DND-41 (cell line): ENCODE data around the gene HCAR2.
"Not testable (repeated sequence)": the region's sequence is repeated elsewhere in the genome, so short reads cannot be mapped to it uniquely, and the experiment has no call there.

Experiments used
- ATAC-seq: fragments of 200-7000 bp; cut with Tn5 transposase; 3 replicates; pipeline ENCODE4 v1.9.1; 2021; ENCODE audit warnings: low read depth; ENCODE audit not compliant: insufficient read depth
- DNase-seq: peaks from one replicate; pipeline ENCODE4 v3.0.0-alpha.2; 2020
- H2AFZ ChIP-seq: 2 replicates; pipeline ENCODE4 v1.6.0; 2012; ENCODE audit warnings: low read depth, low read length
- H3K27ac ChIP-seq: 2 replicates; pipeline ENCODE4 v1.5.1; 2012; ENCODE audit warnings: low read length, inconsistent platforms
- H3K27me3 ChIP-seq: fragments of 200-600 bp; sonication (generic); 2 replicates; pipeline ENCODE4 v1.6.0; 2012; ENCODE audit warnings: low read length, mild to moderate bottlenecking, inconsistent platforms; ENCODE audit not compliant: insufficient read depth, poor library complexity
- H3K36me3 ChIP-seq: 2 replicates; pipeline ENCODE4 v1.5.1; 2012; ENCODE audit warnings: low read length, inconsistent platforms; ENCODE audit not compliant: insufficient read depth
- H3K4me1 ChIP-seq: 2 replicates; pipeline ENCODE4 v1.5.1; 2012; ENCODE audit warnings: mild to moderate bottlenecking, low read length; ENCODE audit not compliant: insufficient read depth
- H3K4me2 ChIP-seq: 2 replicates; pipeline ENCODE4 v1.6.0; 2012; ENCODE audit warnings: mild to moderate bottlenecking, moderate library complexity, low read length, inconsistent platforms; ENCODE audit not compliant: insufficient read depth
- H3K4me3 ChIP-seq, 2 experiments: fragments of 200-600 bp in 1 of 2; shearing (Covaris generic) in 1 of 2; 2 replicates each; pipeline ENCODE4 v1.5.1; 2012 to 2016; ENCODE audit warnings: inconsistent platforms in 2 of 2, low read length in 2 of 2, mild to moderate bottlenecking in 2 of 2, low read depth in 1 of 2, moderate library complexity in 1 of 2
- H3K79me2 ChIP-seq: 2 replicates; pipeline ENCODE4 v1.6.0; 2012; ENCODE audit warnings: low read length, inconsistent platforms; ENCODE audit not compliant: insufficient read depth
- H3K9ac ChIP-seq: 2 replicates; pipeline ENCODE4 v1.6.0; 2012; ENCODE audit warnings: low read depth, mild to moderate bottlenecking, inconsistent platforms, low read length, moderate library complexity
- H3K9me3 ChIP-seq: 2 replicates; pipeline ENCODE4 v1.5.1; 2012; ENCODE audit warnings: low read length, moderate library complexity, mild to moderate bottlenecking, inconsistent platforms; ENCODE audit not compliant: insufficient read depth, severe bottlenecking
- H4K20me1 ChIP-seq: 2 replicates; pipeline ENCODE4 v1.6.0; 2012; ENCODE audit warnings: low read length; ENCODE audit not compliant: insufficient read depth

The HCAR2 gene

DNA sequence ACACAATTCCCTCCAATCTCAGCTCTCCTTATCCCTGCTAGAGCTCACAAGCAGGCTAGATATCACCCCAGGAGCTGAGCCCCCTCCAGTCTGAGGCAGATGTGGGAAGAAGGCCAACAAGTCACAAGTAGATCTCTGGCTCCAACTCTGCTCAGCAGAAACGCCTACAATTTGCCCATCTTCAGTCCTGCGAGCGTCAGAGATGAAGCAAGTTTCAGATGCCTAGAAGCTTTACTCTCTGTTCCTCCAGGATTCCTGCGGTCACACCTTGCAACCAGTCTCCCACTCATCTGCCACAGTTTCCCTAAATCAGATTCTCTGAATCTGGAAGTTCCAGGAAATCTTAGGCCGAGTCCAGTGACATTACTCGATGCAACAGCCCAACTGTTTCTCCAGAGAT is 12.1 kb upstream of the HCAR2 start:
- ATAC-seq, DNase-seq, H3K4me2 ChIP-seq: not testable (repeated sequence)

DNA sequence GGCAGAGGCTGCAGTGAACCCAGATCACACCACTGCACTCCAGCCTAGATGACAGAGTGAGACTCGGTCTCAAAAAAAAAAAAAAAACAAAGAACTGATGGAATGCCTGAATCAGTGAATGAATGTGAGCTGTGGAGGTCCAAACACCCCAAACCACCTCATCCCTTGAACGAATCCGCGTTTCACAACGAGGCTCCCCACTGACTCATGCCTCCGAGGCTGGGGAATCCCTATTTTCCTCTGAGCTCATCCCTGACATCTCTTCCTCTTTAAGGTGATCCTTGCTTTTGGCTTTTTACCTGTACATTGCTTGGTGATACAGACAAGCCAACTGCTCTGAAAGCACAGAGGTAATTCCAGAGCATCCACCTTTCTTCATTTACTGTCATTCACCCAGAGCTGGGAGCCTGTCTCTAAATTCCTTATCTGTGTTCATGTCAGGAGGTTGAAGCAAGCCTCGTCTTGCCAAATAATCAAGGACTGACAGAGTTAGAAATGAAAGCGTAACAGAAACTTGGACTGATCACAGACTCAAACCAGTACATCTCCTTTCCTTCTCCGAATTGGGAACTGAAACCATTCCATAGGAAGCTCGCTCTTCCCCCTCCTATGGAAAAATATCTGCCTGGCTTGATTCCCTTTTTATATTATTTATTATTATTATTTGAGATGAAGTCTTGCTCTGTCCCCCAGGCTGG is 10.5 kb upstream of the HCAR2 start:
- not testable (repeated sequence) for H4K20me1 ChIP-seq, H2AFZ ChIP-seq

More for the DNA sequence above, 12.1 kb upstream of the HCAR2 start:
- H3K9me3 ChIP-seq, H3K36me3 ChIP-seq, H3K27me3 ChIP-seq, H2AFZ ChIP-seq, H3K4me1 ChIP-seq, H4K20me1 ChIP-seq, H3K4me3 ChIP-seq, H3K9ac ChIP-seq, H3K27ac ChIP-seq, H3K79me2 ChIP-seq: not testable (repeated sequence)

DNA sequence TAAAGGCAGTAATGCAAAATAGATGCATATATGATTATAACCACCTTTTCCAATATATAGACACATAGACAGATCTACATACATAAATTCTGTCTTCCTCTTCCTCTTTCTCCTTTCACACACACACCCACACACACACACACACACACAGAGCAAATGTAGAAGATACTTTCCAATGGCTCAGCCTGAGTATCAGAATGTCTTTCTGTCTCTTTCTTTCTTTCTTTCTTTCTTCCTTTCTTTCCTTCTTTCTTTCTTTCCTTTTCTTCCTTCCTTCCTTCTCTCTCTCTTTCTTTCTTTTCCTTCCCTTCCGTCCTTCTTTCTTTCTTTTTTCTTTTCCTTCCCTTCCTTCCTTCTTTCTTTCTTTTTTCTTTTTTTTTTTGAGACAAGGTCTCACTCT is 8.1 kb upstream of the HCAR2 start:
- not testable (repeated sequence) for H3K4me1 ChIP-seq, DNase-seq, H3K4me2 ChIP-seq, H2AFZ ChIP-seq, H3K9ac ChIP-seq, H3K79me2 ChIP-seq, H3K9me3 ChIP-seq, H4K20me1 ChIP-seq, H3K36me3 ChIP-seq, H3K27ac ChIP-seq, H3K4me3 ChIP-seq, H3K27me3 ChIP-seq, ATAC-seq

More for the DNA sequence above, 10.5 kb upstream of the HCAR2 start:
- not testable (repeated sequence) for H3K27me3 ChIP-seq, H3K79me2 ChIP-seq, H3K9me3 ChIP-seq, DNase-seq, H3K4me2 ChIP-seq, H3K27ac ChIP-seq, H3K4me3 ChIP-seq, ATAC-seq, H3K9ac ChIP-seq, H3K36me3 ChIP-seq, H3K4me1 ChIP-seq

DNA sequence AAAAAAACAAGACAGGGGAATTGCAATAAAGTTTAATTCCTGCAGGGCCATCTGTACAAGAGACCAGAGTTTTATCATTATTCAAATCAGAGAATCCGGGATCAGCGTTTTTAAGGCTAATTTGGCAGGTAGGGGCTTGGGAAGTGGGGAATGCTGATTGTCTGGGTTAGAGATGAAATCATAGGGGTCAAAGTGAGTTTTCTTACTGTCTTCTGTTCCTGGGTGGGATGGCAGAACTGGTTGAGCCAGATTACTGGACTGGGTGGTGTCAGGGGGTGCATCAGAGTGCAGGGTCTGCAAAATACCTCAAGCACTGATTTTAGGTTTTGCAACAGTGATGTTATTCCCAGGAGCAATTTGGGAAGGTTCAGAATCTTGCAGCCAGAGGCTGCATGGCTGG is 7.2 kb upstream of the HCAR2 start:
- not testable (repeated sequence) for H3K27me3 ChIP-seq, H3K4me3 ChIP-seq, H3K79me2 ChIP-seq, ATAC-seq, H3K36me3 ChIP-seq, H4K20me1 ChIP-seq, H3K27ac ChIP-seq, H3K4me1 ChIP-seq, H3K9ac ChIP-seq, DNase-seq, H2AFZ ChIP-seq, H3K4me2 ChIP-seq, H3K9me3 ChIP-seq

- not testable (repeated sequence) for H3K9ac ChIP-seq, H3K79me2 ChIP-seq, H3K4me1 ChIP-seq, H3K27ac ChIP-seq, H2AFZ ChIP-seq, ATAC-seq, H3K9me3 ChIP-seq, H3K4me2 ChIP-seq, DNase-seq, H3K4me3 ChIP-seq, H4K20me1 ChIP-seq, H3K27me3 ChIP-seq, H3K36me3 ChIP-seq
Measured at GRCh38 chr12:122709287-122709686, 6.1 kb upstream of the HCAR2 start.

- not testable (repeated sequence) for H3K4me1 ChIP-seq, H3K79me2 ChIP-seq, H3K36me3 ChIP-seq, H3K27ac ChIP-seq, H3K9me3 ChIP-seq, ATAC-seq, H3K9ac ChIP-seq, H4K20me1 ChIP-seq, H3K4me3 ChIP-seq, H2AFZ ChIP-seq, DNase-seq, H3K4me2 ChIP-seq, H3K27me3 ChIP-seq
Measured at GRCh38 chr12:122703841-122704240, 684 bp upstream of the HCAR2 start.

DNA sequence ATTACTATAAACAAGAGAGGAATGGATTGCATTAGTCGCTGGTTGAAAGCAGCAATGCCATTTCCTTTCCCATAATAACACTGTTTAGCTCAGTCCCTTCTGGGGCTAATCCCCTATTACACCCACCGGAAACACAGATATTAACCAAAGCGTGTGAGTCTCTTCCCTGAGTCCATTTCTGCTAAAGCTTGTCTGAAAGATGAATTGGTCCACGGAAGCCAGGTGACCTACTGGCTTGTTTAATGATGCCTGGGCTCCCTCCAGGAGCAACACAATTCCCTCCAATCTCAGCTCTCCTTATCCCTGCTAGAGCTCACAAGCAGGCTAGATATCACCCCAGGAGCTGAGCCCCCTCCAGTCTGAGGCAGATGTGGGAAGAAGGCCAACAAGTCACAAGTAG is 1.7 kb downstream of the HCAR2 start:
- ATAC-seq, H3K27ac ChIP-seq: not testable (repeated sequence)

GRCh38 chr12:122700038-122700710 is 3.0 kb downstream of the HCAR2 start:
- H3K9me3 ChIP-seq, H3K27me3 ChIP-seq, H3K79me2 ChIP-seq, H3K36me3 ChIP-seq, H3K4me1 ChIP-seq, H4K20me1 ChIP-seq, DNase-seq, H3K4me3 ChIP-seq, H2AFZ ChIP-seq, H3K9ac ChIP-seq, H3K27ac ChIP-seq, H3K4me2 ChIP-seq, ATAC-seq: not testable (repeated sequence)

More for the DNA sequence above, 1.7 kb downstream of the HCAR2 start:
- not testable (repeated sequence) for H3K27me3 ChIP-seq, DNase-seq, H3K9ac ChIP-seq, H3K4me2 ChIP-seq, H3K4me1 ChIP-seq, H4K20me1 ChIP-seq, H3K79me2 ChIP-seq, H2AFZ ChIP-seq, H3K9me3 ChIP-seq, H3K4me3 ChIP-seq, H3K36me3 ChIP-seq
